Measurements from ENCODE around the gene SRXN1.

The SRXN1 gene

DNA sequence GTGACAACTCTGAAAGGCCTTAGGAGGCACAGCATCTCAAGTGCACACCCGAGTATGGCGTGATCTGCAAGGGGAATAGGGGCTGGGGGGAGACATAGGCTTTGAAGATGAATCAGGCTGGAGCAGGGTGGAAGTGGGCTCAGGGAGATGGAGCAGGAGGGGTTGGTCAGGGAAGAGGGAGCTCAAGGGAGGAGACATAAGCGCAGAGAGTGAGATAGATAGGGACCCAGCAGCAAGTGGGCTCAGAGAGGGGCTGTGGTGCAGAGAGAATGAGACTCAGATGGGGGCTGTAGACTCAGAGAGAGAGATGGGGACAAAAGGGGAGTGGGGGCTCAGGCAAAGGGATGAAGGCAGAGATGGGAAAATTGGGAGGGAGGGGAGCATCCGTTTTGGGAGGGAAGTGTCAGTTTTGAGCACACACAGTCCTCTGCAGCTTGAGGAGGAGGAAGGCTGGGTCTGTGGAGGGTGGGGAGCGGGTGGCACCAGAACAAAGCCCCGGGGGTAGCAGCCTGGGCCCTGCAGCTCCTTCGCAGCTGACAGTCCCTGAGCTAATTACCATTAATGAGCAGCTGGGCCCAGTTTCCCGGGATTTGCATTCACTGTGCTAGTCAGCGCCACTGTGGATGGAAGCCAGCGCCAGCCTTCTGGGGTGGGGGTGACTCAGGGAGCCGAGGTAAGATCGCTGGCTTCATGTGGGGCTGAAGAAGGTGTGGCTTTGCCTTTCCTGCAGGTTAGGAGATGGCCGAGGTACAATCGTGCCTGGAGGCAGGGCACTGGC, 18.7 kb downstream of the SRXN1 start:
- no peak for DNase-seq

DNA sequence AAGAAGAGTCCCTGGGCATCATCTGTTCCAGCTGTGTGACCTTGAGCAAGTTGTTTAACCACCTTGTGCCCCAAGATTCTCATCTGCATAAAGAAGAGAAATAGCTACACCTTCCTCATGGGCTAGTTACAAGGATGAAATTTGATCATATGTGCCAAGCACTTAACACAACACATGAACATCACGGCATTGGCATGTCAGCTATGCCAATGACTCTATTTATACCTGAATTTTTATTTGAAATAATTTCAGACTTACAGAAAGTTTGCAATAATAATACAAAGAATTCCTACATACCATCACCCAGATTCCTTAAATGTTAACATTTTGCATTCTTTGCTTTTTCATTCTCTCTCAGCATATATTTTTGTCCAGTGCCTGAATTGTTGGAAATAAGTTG, 21.9 kb downstream of the SRXN1 start:
- DNase-seq, result no peak

DNA sequence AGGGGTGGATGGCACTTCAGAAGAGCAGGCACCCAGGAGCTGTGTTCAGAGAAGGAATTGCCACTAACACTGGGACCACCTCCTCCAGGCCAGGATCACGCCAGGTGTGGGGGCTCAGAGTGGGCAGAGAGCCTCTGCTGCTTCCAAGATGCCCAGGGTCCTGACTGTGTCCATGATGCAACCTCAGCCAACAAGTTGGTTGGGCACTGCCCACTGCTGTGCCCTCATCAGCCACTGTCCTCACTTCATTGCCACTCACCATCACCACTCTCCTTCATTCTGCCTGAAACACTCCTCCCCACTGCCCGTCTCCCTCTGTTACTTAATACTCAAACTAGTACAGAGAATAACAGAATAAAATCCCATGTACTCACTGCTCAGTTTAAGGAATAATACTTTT, 26.4 kb downstream of the SRXN1 start:
- no peak for DNase-seq

DNA sequence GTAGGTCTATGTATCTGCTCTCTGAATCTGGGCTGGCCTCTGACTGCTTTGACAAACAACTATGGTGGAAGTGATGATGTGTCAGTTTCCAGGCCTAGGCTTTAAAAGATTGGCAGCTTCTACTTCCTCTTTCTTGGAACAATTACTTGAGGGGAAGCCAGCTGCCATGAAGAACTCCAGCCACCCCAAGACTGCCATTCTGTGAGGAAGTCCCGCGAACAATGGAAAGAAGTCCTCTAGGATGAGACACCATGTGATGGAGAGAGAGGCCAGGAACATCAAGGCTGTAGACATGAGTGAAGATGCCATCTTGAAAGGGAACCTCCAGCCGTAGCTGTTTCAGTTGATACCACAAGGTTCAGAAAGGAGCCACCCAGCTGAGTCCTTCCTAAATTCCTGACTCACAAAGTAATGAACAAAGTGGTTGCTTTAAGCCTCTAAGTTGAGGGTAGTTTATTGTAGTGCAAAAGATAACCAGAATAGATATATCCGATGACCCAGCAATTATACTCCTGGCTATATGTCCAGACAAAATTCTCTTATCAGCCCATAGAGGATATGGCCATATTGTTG, 27.6 kb downstream of the SRXN1 start:
- no peak for DNase-seq

DNA sequence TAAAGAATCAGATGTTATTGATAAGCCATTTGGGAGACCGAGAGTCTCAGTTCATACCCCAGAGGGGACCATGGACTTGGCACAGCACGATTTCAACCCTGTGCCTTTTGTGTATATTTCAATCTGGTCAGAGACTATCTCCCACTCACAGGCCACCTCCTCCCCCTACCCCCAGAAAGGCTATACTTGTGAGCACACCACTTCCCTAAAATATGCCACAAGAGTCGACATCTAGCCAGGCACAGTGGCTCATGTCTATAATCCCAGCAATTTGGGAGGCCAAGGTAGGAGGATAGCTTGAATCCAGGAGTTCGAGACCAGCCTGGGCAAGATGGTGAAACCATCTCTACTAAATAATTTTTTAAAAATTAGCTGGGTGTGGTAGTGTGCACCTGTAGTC, 29.3 kb downstream of the SRXN1 start:
- DNase-seq, result no peak

DNA sequence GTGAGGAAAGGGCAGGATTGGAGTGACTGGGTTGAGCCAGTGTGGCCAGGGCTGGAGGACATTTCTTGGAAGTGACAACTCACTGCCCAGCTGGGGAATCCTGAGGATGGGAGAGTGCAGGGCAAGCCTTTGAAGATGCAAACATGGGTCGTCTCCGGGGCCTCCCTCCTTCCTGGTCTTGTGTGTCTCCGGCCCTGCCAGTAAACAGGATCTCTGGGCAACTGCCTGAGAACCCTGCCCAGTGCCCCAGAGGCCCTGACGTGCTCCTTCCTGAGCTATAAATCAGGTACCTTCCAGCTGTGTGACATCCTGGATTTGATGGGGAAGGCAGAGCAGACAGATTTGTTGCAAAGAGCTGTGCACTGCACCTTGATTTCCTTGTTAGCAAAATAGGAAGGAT, 30.0 kb downstream of the SRXN1 start:
- DNase-seq, result no peak

DNA sequence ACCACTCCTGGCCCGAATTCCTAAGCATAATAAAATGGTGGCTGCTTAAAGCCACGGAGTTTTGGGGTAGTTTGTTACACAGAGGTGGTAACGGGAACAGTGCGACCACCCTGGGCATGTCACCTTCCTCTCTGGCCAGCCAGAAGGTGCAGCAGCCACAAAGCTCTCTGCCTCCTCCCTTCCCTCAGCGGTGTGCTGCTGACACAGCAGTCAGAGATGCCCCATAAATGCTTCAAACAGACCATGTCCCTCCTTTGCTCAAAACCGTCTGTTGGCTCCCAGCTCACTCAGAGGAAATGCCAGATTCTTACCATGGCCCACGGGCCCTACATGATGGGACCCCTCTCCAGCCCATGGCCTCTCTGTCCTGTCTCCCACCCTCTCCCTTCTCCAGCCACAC, 30.8 kb downstream of the SRXN1 start:
- DNase-seq, result no peak

DNA sequence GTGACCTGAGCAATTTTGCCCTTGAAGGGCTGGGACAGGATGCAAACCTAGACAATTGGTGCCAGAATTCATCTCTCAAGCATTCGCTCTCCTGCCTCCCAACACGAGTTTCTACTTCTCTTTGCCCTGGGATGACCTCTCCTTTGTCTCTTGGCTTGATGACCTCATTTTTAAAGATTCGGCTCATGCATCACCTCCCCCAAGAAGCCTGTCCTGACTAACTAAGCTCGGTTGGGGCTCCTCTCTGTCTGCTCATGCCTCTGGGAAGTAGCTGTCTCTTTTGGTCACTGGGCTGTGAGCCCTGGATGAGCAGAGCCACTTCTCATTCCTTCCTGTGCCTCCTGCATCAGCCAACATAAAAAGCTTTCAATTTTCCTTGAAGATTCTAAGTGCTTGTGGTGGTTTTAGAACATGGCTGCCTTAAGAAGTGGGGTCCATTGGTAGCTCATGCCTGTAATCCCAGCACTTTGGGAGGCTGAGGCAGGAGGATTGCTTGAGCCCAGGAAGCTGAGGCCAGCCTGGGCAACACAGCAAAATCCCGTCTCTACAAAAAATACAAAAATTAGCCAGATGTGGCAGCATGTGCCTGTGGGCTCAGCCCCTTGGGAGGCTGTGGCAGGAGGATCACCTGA, 31.8 kb downstream of the SRXN1 start:
- no peak for DNase-seq

DNA sequence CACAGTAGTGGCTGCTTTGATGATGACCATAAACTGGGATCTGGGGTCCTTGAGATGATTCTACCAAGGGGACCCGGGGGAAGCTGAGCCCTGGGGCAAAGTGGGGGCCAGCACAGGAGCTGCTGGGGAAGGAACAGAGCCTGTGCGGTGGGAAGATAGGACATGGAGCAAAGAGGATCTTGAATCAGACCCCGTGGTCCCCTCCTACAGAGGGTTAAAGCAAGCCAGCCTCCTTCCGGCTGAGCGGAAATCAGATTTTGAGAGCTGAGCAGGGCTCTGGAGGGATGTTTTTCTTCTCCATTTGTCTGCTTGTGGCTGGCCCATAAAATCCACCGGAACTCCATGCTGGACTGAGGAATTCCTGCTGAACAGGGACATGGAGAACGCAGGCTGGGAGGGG, 32.8 kb downstream of the SRXN1 start:
- no peak for DNase-seq

DNA sequence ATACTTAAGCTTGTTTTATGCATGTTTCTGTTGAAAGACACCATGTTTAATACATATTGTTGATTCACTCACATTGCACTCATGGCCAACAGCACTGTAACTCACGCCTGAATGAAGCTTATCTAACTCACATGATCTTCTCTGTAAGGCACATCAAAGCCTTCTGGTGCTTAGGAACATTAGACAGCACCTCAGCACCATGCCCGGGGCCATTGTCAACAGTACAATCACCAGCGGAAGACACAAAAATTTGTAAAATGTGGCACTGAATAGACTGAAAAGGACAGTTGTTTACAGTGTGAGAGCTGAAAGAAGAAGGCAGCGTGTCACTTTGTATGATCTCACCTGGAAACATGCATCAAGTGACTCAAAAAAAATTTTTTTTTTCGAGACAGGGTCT, 34.0 kb downstream of the SRXN1 start:
- DNase-seq, result no peak

DNA sequence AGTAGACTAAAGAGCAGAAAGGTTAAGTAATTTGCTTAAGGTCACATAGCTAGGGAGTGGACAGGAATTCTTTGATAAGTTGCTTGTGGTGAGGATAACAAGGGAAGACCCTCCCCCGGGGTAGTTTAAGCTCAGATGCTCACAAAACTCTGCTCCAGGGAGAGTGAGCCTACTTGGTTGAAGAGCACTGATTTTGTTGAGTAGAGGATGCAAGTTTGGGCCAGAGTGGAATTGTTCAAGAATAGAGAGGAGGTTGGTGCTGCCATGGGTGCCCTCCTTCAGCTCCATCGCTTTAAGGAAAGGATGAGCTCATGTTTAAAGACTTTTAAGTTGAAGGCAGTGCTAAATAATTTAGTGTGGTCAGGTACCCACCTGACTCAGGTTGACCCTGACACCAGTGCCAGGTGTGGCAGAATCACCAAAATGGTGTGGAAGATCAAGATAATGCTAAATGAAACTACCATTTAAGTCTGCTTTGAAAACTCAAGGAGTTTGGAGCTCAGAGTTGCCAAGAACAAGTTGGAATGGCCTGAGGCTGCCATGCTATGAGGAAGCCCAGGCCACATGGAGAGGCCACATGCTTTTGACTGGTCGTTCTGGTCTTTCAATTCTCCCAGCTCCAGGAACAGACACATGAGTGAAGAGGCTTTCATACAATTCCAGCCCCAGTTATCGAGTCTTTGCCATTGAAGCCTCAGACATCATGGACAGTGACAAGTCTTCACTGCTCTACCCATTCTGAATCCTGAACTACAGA, 34.9 kb downstream of the SRXN1 start:
- DNase-seq, result no peak

DNA sequence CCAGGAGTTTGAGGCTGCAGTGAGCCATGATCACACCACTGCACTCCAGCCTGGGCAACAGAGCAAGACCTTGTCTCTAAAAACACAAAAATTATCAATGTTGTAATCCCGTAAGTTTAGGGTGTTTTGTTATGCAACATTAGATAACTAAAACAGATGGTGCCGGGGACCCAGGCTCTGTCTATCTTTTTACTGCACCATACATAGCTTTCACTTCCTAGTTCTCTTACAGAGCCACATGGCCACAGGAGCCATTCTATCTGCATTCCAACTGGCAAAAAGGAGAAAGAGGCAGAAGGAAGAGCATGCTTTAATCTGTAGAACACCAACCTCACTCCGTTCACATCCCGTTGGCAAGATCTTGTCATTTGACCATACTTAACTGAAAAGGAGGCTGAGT, 37.5 kb downstream of the SRXN1 start:
- DNase-seq, result no peak

DNA sequence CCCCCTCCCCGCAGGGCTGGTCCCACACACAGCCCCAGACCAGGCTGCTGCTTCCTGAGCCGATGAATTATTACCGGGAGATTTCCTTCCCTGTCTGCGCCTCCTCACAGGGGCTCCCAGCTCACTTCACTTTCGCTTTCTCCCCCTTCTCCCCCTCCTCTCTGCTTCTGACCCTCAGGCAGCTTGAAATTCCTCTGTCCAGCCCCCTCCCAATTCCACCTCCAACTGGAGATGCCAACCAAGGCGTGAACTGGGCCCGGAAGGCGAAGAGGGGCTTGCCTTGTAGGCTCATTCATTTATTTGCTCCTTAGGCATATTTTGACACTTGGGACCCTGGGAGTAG, 41.2 kb downstream of the SRXN1 start:
- no peak for DNase-seq

DNA sequence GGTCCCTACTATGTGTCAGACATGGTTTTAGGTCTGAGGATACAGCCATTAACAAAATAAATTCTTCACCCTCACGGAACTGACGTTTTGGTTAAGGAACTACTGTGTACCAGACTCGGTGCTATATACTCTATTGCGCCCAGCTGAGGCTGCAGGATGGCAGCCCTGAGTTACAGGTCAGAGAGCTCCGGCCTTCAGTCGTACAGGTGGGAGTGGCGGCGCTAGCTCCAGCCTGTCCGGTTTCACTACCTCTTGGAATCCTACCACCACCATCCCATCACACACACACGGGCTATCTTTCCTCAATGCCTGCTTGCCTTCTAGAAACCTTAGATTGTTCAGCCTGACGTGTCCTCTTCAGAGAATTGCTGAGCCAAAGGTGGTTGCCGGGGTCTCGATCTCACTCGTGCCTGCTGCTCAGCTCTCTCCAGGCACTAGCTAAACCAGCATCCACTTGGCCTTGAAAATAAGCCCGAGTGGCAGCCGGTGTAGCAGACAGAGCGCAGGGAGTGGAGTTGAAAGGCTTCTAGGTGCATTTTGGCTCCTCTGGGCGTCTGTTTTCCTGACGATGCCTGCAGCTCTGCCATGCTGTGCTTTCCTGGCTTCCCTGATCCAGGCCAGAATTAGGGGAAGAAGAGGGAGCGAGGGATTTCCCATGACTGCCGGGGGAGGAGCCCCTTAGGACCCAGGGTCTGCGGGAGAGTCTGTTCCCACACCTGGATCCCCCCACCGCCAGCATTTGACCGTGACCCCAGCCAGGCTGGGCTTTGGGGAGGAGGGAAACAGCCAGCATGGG, 41.8 kb downstream of the SRXN1 start:
- no peak for DNase-seq

DNA sequence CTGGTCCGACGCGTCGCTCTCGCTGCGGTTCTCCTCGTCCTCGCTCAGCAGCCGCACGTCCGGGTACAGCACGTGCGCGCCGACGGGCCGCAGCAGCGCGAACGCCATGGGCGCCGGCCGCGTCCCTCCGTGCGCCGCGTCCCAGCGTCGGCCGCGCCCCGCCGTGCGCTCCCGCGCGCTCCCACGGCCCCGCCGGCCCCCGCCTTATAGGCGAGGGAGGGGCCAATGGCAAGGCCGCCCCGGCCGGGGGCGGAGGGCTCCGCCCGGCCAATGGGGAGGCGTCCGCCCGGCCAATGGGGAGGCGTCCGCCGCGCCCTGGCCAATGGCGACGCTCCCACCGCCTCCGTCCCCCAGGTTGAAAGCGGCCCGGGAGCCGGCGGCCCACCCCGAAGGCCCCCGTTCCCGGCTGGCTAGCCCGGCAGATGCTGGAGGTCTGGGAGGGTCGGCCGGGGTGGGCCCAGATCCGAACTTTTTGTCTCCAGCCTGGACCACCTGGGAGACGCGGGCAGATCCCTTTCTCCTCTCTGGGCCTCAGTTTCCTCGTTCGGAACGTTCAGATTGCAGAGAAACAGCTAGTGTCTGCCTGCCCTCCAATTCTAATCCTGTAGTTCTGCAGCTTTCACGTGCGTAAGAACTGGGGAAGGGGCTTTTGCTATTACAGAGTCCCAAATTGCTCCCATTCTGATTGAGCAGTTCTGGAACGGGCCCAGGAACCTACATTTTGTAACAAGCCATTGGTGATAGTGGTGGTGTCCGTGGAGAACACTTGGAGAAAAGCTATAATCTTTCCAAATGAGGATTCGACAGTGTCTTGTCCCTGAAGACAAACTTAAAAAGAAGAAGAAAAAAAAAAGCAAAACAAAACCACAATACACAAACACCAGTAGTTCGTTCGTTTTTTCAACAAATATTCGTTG, 42.6 kb downstream of the SRXN1 start, which contains the start of gene TCF15:
TCF15 (minus strand) TSS at position 180 of the 917 bp plus-strand sequence; CDS start at position 108, 72 bp downstream.
- no peak for DNase-seq

DNA sequence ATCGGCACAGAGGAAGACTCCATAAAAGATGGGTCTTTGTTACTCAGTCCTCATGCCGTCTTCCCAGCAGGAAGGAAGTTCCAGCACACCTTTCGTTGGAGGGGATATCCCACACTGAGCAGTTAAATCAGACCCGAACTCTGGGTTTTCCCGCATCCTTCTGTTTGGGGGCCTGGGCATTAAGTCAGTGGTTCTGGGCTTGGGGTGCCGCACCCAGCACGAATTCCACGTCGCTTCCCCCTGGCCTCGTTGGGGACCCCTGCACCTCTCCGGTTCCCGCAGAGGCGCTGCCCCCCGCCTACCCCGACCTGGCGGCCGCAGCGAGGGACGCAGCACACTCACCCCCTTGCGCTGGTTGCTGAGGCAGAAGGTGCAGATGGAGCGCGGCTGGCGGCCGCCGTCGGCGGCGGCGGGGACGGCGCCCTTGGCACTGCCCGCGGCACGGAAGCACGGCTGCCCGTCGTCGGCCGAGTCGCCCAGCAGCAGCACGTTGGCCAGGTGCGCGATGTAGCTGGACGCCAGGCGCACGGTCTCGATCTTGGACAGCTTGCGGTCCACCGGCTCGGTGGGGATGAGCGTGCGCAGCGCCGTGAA, 43.5 kb downstream of the SRXN1 start:
- DNase-seq, result no peak

DNA sequence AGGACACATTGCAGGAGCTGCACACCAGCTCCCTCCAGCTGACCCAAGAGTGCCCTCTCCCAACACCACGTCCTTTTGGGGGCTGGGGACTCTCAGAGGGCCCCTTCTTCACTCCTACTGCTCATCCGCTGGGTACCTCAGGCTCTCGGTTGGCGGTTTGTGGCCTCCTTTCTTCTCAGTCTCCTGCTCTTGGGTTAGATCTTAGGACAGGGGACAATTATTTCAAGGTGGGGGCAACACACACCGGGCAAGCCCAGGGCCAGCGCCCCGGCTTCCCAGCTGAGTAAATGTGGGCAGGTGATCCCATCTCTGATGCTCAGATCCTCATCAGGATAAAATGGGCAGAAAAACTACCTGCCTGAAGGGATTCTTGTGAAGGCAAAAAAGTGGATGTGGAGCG, 44.0 kb downstream of the SRXN1 start:
- DNase-seq, result no peak

DNA sequence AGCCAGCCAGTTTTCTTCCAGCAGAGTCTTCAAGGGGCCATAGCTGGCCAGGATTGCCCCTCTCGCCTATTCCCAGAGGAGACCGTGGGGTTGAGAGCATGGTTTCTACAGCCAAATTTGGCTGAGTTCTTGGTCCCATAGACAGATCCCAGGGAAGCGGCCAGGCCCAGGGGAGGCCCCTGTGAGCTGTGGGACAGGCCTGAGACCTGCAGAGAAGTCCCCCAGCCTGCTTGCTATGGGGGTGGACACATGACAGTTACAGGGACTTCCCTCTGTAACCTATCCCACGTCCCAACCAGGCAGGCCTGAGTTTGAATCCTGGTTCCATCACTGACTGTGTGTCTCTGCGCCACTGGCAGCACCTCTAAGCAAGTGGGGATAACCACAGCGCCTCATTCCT, 45.5 kb downstream of the SRXN1 start:
- DNase-seq, result no peak

DNA sequence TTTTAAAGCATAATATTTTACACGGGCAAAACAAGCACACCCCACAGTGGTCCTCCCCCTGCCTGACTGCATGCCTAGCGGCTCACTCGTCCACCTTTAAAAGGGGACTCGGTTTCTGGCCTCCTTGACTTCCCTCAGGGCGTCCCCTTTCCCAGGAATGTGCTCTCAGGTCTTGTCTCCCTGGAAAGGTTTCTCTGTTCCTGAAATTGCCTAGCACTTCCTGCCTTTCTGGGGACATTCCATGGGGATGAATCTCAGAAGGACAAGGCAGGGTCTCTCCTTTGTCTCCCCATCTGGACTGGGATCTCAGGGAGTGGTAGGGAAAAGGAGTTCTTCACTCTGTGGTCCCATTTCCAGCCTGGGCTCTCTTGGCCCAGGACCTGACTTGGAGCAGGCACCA, 47.8 kb downstream of the SRXN1 start:
- DNase-seq, result no peak

DNA sequence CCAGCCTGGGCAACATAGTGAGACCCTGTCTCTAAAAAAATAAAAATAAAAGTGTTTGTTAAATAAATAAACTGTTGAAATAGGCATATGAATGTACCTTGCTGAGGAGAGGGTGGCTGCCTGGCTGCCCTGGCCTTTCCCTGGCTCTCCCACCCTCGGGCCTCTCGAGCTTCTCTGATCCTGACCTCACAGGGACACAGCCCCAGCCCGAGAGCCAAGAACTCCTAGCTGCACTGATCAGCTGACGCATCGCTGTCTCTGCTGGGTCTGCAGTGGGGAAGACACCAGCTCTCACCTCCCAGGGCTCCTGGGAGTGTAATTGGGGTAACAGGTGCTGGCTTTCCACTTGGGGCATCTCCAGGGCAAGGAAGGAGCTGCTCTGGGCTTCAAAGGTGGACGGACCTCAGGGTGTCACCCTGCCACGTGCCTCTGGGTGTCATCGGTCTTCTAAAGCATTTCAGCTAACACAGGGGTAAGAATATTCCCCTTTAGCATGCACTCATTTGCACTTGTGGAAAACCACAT, 49.8 kb downstream of the SRXN1 start:
- no peak for DNase-seq

Data from NCI-H2107 (cell line).